Keratinocyte (primary cell): ENCODE results near the gene CNTNAP2. TPM values are rescaled to one million over a fixed set of nuclear protein-coding genes. Genes with fewer than 3 reads are reported as not detected.

ENCODE experiments used
- DNase-seq: peaks from one replicate; pipeline ENCODE4 v3.0.0-alpha.2; 2011; ENCODE audit warnings: low read depth, missing footprints, low spot score
- FAIRE-seq: peaks from 2 replicates; lab custom pipeline; 2011; peaks lifted over from hg19 to GRCh38; lab: Jason Lieb, UNC
- H2AFZ ChIP-seq: 2 replicates; pipeline ENCODE4 v1.6.0; 2012; ENCODE audit warnings: low read length, control low read depth, inconsistent platforms; ENCODE audit not compliant: control insufficient read depth
- H3K27ac ChIP-seq: 2 replicates; pipeline ENCODE4 v1.5.1; 2011; ENCODE audit warnings: low read length; ENCODE audit not compliant: control insufficient read depth, insufficient read depth
- H3K27me3 ChIP-seq: 3 replicates; pipeline ENCODE4 v1.6.0; 2011; ENCODE audit warnings: low read length; ENCODE audit not compliant: control insufficient read depth, insufficient read depth; ENCODE audit errors: extremely low read depth
- H3K36me3 ChIP-seq, 2 experiments: 2 replicates in 1 of 2; 3 replicates in 1 of 2; pipeline ENCODE4 v1.5.1; 2011; ENCODE audit warnings: low read length in 2 of 2, mild to moderate bottlenecking in 1 of 2; ENCODE audit not compliant: control insufficient read depth in 2 of 2, insufficient read depth in 2 of 2; ENCODE audit errors: extremely low read depth in 1 of 2
- H3K4me1 ChIP-seq: 3 replicates; pipeline ENCODE4 v1.5.1; 2011; ENCODE audit warnings: low read length; ENCODE audit not compliant: control insufficient read depth, insufficient read depth; ENCODE audit errors: extremely low read depth
- H3K4me2 ChIP-seq: 3 replicates; pipeline ENCODE4 v1.6.0; 2011; ENCODE audit warnings: low read depth, low read length; ENCODE audit not compliant: control insufficient read depth, insufficient read depth; ENCODE audit errors: extremely low read depth
- H3K4me3 ChIP-seq, 3 experiments: fragments of 200-600 bp in 1 of 3; sonication (generic) in 1 of 3; 2 replicates in 2 of 3; 3 replicates in 1 of 3; pipeline ENCODE4 v1.5.1; 2011 to 2016; ENCODE audit warnings: low read length in 3 of 3, mild to moderate bottlenecking in 3 of 3, control low read depth in 2 of 3, inconsistent platforms in 1 of 3, low read depth in 1 of 3, mixed read lengths in 1 of 3, mixed run types in 1 of 3, moderate library complexity in 1 of 3; ENCODE audit not compliant: control insufficient read depth in 2 of 3, insufficient read depth in 2 of 3; ENCODE audit errors: extremely low read depth in 1 of 3
- H3K79me2 ChIP-seq: 2 replicates; pipeline ENCODE4 v1.6.0; 2012; ENCODE audit warnings: low read length; ENCODE audit not compliant: control insufficient read depth, insufficient read depth
- H3K9ac ChIP-seq: 3 replicates; pipeline ENCODE4 v1.6.0; 2011; ENCODE audit warnings: low read length; ENCODE audit not compliant: control insufficient read depth, insufficient read depth; ENCODE audit errors: extremely low read depth
- H3K9me1 ChIP-seq: 3 replicates; pipeline ENCODE4 v1.6.0; 2011; ENCODE audit warnings: low read length; ENCODE audit not compliant: control insufficient read depth, insufficient read depth; ENCODE audit errors: extremely low read depth
- H3K9me3 ChIP-seq: 2 replicates; pipeline ENCODE4 v1.5.1; 2012; ENCODE audit warnings: low read depth, low read length; ENCODE audit not compliant: control insufficient read depth
- H4K20me1 ChIP-seq: 3 replicates; pipeline ENCODE4 v1.6.0; 2011; ENCODE audit warnings: low read length; ENCODE audit not compliant: control insufficient read depth, insufficient read depth; ENCODE audit errors: extremely low read depth
- CTCF ChIP-seq, 3 experiments: IDR thresholded peaks in 1 of 3; conservative IDR thresholded peaks in 1 of 3; optimal IDR thresholded peaks in 1 of 3; 2 replicates in 2 of 3; 3 replicates in 1 of 3; pipeline versions ENCODE3 to v1.5.1; 2011; ENCODE audit warnings: low read length in 3 of 3, mild to moderate bottlenecking in 3 of 3, moderate library complexity in 2 of 3, control low read depth in 1 of 3, inconsistent platforms in 1 of 3; ENCODE audit not compliant: insufficient read depth in 2 of 3; ENCODE audit errors: extremely low read depth in 1 of 3
- EZH2 ChIP-seq: IDR thresholded peaks from one replicate; pipeline ENCODE4 v1.6.1; 2012; ENCODE audit warnings: inconsistent platforms, mild to moderate bottlenecking, low read length, moderate library complexity
- dilution Hi-C: fragments of 300-500 bp; cut with MboI; formaldehyde crosslinking; loops from one replicate; pipeline ENCODE4 v1.7.0; 2020; ENCODE audit warnings: low sequenced_read_pairs; ENCODE audit not compliant: extremely low pct_ligation_motif_present
- polyA plus RNA-seq, 5 experiments: library from polyadenylated mRNA; depleted of rRNA in 3 of 5; stranded (reverse) in 3 of 5; stranded (forward) in 1 of 5; unstranded in 1 of 5; fragments of >200 nt; gene quantifications; 1 replicate in 1 of 5; 2 replicates in 3 of 5; 3 replicates in 1 of 5; pipeline versions ENCODE4 v1.2.1 to v1.2.3, GENCODE V29; 2011 to 2012; ENCODE audit warnings: missing spikeins in 2 of 5, low read depth in 1 of 5, low replicate concordance in 1 of 5

CNTNAP2 gene
- polyA plus RNA-seq, 1 donor (not counting 4 experiments of a cell fraction or from before 2014, with no cell fraction given) = 1.4 TPM

- Histone ChIP-seq H3K9me1 (no peaks in the 10 kb centered on the region), H3K4me3 (no peak overlapping the region), H3K4me2 (no peak overlapping the region), H3K27me3 (peaks cover 11% of the 10 kb centered on the region), H2AFZ (no peak overlapping the region), H3K27ac (no peak overlapping the region), H3K9me3 (no peaks in the 10 kb centered on the region), H4K20me1 (no peaks in the 10 kb centered on the region), H3K36me3 (no peaks in the 10 kb centered on the region), H3K4me1 (no peaks in the 10 kb centered on the region), H3K9ac (no peak overlapping the region), H3K79me2 (no peaks in the 10 kb centered on the region)
- TF ChIP-seq EZH2 = no peak
- no peak for TF ChIP-seq CTCF (optimal IDR thresholded peaks at IDR 0.05 in 1 of 3, IDR thresholded peaks at IDR 0.05 in 1 of 3, conservative IDR thresholded peaks at IDR 0.05 in 1 of 3; ENCODE audit: extremely low read depth in 1 of 3, insufficient read depth in 2 of 3, low read length in 3 of 3)
- DNase-seq (no peak), FAIRE-seq (no peak)
- dilution Hi-C loops = no loop called here
Measured at GRCh38 chr7:146115548-146115850, 1.1 kb upstream of the CNTNAP2 start.

DNA sequence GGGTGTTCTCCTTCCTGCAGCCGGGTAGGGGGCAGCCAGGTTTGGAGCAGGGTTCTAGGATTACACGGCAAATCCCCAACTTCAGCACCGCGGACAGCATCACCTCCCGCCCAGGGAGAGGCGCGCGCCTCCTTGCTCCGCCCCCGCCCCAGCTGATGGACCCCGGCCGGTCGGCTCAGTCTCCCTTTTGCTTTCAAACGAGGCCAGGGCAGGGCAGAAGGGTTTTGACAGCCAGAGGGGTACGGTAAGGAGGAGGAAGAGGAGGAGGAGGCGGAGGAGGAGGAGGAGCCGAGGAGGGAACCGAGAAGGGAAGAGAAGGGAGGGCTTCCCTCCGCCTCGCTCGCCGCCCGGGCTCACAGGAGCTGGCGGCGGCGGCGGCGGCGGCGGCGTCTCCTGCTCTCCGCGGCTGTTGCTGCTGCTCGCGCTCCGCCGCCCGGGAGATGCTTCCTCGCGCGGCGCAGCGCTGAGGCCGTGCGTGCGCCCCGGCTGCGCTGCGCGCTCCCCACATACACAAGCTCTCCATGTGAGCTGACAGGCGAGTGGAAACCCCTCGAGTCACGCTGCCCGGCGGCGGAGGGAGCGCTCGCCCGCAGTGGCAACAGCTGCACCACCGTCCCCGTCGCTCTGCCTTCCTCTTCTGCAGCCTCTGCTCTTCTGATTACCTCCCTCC is 615 bp upstream of the CNTNAP2 start:
- peak overlapping the region; percentile 22 for H2AFZ ChIP-seq

More for the DNA sequence above, 615 bp upstream of the CNTNAP2 start:
- Histone ChIP-seq H3K9me1 (no peaks in the 10 kb centered on the region), H3K4me3 (peak overlapping the region in 2 of 3 experiments; percentile 14 to 20), H4K20me1 (no peaks in the 10 kb centered on the region), H3K4me2 (peak overlapping the region; percentile 37), H3K36me3 (no peaks in the 10 kb centered on the region), H3K9ac (no peak overlapping the region), H3K27me3 (peaks cover 11% of the 10 kb centered on the region), H3K9me3 (no peaks in the 10 kb centered on the region), H3K79me2 (no peaks in the 10 kb centered on the region), H3K4me1 (no peaks in the 10 kb centered on the region), H3K27ac (no peak overlapping the region)
- DNase-seq = no peak
- no peak for FAIRE-seq
- dilution Hi-C loops = no loop called here
- no peak for TF ChIP-seq CTCF (optimal IDR thresholded peaks at IDR 0.05 in 1 of 3, IDR thresholded peaks at IDR 0.05 in 1 of 3, conservative IDR thresholded peaks at IDR 0.05 in 1 of 3; ENCODE audit: extremely low read depth in 1 of 3, insufficient read depth in 2 of 3, low read length in 3 of 3)
- TF ChIP-seq EZH2 = no peak
